ENCODE measurements around the gene SV2C. TPM values are rescaled to one million over a fixed set of nuclear protein-coding genes. Genes with fewer than 3 reads are reported as not detected.

The SV2C gene
- total RNA-seq, 1 donor = not detected

GRCh38 chr5:76081811-76082771 is 1.1 kb upstream of the SV2C start:
- Histone ChIP-seq H3K27ac (ENCODE audit: low read depth, low read length) (no peak overlapping the region), H3K9me3 (ENCODE audit: low read depth, low read length) (no peaks in the 10 kb centered on the region), H3K36me3 (ENCODE audit: insufficient read depth, low read length) (no peaks in the 10 kb centered on the region), H3K79me2 (ENCODE audit: insufficient read depth, low read length) (no peaks in the 10 kb centered on the region), H3K27me3 (ENCODE audit: insufficient read depth, low read length) (peaks cover 39% of the 10 kb centered on the region), H3K4me2 (ENCODE audit: insufficient read depth, low read length) (no peak overlapping the region), H3K4me3 (ENCODE audit: insufficient read depth, low read length) (no peak overlapping the region), H3K4me1 (ENCODE audit: insufficient read depth, low read length) (no peaks in the 10 kb centered on the region), H4K20me1 (ENCODE audit: insufficient read depth, low read length) (no peaks in the 10 kb centered on the region), H2AFZ (ENCODE audit: low read length) (no peak overlapping the region)
- TF ChIP-seq CTCF (IDR thresholded peaks at IDR 0.05; ENCODE audit: extremely low read depth, low read depth, low read length) = no peak
- peak; percentile 69 for DNase-seq (ENCODE audit: insufficient read length, low spot score, missing footprints)

GRCh38 chr5:76083555-76084495 is 642 bp downstream of the SV2C start:
- H3K27ac ChIP-seq (ENCODE audit: low read depth, low read length) = no peak overlapping the region
- H3K9me3 ChIP-seq (ENCODE audit: low read depth, low read length) = no peaks in the 10 kb centered on the region
- H3K4me2 ChIP-seq (ENCODE audit: insufficient read depth, low read length) = no peak overlapping the region
- no peaks in the 10 kb centered on the region for H4K20me1 ChIP-seq (ENCODE audit: insufficient read depth, low read length)
- H3K4me3 ChIP-seq (ENCODE audit: insufficient read depth, low read length) = no peak overlapping the region
- peaks cover 39% of the 10 kb centered on the region for H3K27me3 ChIP-seq (ENCODE audit: insufficient read depth, low read length)
- no peaks in the 10 kb centered on the region for H3K4me1 ChIP-seq (ENCODE audit: insufficient read depth, low read length)
- no peaks in the 10 kb centered on the region for H3K36me3 ChIP-seq (ENCODE audit: insufficient read depth, low read length)
- DNase-seq (ENCODE audit: insufficient read length, low spot score, missing footprints) = no peak
- H3K79me2 ChIP-seq (ENCODE audit: insufficient read depth, low read length) = no peaks in the 10 kb centered on the region
- no peak overlapping the region for H2AFZ ChIP-seq (ENCODE audit: low read length)
- no peak for TF ChIP-seq CTCF (IDR thresholded peaks at IDR 0.05; ENCODE audit: extremely low read depth, low read depth, low read length)

- H3K4me2 ChIP-seq (ENCODE audit: insufficient read depth, low read length) = no peak overlapping the region
These were observed 1.5 kb downstream of the SV2C start for GRCh38 chr5:76084496-76085242.

More at GRCh38 chr5:76084496-76085242, 1.5 kb downstream of the SV2C start:
- no peaks in the 10 kb centered on the region for H3K36me3 ChIP-seq (ENCODE audit: insufficient read depth, low read length)
- no peak overlapping the region for H2AFZ ChIP-seq (ENCODE audit: low read length)
- TF ChIP-seq CTCF (IDR thresholded peaks at IDR 0.05; ENCODE audit: extremely low read depth, low read depth, low read length) = no peak
- no peak overlapping the region for H3K27ac ChIP-seq (ENCODE audit: low read depth, low read length)
- no peaks in the 10 kb centered on the region for H4K20me1 ChIP-seq (ENCODE audit: insufficient read depth, low read length)
- H3K4me1 ChIP-seq (ENCODE audit: insufficient read depth, low read length) = no peaks in the 10 kb centered on the region
- no peaks in the 10 kb centered on the region for H3K9me3 ChIP-seq (ENCODE audit: low read depth, low read length)
- no peaks in the 10 kb centered on the region for H3K79me2 ChIP-seq (ENCODE audit: insufficient read depth, low read length)
- H3K4me3 ChIP-seq (ENCODE audit: insufficient read depth, low read length) = no peak overlapping the region
- H3K27me3 ChIP-seq (ENCODE audit: insufficient read depth, low read length) = peaks cover 39% of the 10 kb centered on the region
- DNase-seq (ENCODE audit: insufficient read length, low spot score, missing footprints) = no peak
